ENCODE measurements around the gene ATP6V0B. TPM values are rescaled to one million over a fixed set of nuclear protein-coding genes. Genes with fewer than 3 reads are reported as not detected.

Gene ATP6V0B
- polyA plus RNA-seq, 1 donor from 2014 or later, result 580 TPM

DNA sequence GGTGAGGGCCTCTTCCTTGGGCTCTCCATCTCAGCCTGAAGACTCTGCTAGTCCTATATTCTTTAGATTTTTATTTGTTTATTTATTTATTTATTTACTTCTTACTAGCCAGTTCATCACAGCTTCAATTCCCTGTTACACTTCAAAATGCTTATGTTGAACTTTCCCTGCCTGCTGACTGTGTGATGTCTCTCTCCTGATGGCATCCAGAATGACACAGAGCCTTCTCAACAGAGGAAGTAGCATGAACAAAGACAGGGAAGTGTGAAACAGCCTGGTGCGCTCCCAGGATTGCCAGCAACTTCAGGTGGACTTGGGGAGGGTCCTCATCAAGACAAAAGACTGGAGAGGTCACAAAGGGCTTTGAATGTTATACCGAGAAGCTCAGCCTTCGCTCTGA, 32.3 kb upstream of the ATP6V0B start:
- no peak overlapping the region for H3K4me3 ChIP-seq (ENCODE audit: low read length)
- TF ChIP-seq, protein P1, sequence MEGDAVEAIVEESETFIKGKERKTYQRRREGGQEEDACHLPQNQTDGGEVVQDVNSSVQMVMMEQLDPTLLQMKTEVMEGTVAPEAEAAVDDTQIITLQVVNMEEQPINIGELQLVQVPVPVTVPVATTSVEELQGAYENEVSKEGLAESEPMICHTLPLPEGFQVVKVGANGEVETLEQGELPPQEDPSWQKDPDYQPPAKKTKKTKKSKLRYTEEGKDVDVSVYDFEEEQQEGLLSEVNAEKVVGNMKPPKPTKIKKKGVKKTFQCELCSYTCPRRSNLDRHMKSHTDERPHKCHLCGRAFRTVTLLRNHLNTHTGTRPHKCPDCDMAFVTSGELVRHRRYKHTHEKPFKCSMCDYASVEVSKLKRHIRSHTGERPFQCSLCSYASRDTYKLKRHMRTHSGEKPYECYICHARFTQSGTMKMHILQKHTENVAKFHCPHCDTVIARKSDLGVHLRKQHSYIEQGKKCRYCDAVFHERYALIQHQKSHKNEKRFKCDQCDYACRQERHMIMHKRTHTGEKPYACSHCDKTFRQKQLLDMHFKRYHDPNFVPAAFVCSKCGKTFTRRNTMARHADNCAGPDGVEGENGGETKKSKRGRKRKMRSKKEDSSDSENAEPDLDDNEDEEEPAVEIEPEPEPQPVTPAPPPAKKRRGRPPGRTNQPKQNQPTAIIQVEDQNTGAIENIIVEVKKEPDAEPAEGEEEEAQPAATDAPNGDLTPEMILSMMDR (IDR thresholded peaks at IDR 0.05; ENCODE audit: poor library complexity, severe bottlenecking), result no peak
- no peak for TF ChIP-seq RAD21 (conservative IDR thresholded peaks at IDR 0.05)
- TF ChIP-seq MXI1 (conservative IDR thresholded peaks at IDR 0.05; ENCODE audit: poor library complexity, severe bottlenecking), result no peak
- TF ChIP-seq, protein P2, sequence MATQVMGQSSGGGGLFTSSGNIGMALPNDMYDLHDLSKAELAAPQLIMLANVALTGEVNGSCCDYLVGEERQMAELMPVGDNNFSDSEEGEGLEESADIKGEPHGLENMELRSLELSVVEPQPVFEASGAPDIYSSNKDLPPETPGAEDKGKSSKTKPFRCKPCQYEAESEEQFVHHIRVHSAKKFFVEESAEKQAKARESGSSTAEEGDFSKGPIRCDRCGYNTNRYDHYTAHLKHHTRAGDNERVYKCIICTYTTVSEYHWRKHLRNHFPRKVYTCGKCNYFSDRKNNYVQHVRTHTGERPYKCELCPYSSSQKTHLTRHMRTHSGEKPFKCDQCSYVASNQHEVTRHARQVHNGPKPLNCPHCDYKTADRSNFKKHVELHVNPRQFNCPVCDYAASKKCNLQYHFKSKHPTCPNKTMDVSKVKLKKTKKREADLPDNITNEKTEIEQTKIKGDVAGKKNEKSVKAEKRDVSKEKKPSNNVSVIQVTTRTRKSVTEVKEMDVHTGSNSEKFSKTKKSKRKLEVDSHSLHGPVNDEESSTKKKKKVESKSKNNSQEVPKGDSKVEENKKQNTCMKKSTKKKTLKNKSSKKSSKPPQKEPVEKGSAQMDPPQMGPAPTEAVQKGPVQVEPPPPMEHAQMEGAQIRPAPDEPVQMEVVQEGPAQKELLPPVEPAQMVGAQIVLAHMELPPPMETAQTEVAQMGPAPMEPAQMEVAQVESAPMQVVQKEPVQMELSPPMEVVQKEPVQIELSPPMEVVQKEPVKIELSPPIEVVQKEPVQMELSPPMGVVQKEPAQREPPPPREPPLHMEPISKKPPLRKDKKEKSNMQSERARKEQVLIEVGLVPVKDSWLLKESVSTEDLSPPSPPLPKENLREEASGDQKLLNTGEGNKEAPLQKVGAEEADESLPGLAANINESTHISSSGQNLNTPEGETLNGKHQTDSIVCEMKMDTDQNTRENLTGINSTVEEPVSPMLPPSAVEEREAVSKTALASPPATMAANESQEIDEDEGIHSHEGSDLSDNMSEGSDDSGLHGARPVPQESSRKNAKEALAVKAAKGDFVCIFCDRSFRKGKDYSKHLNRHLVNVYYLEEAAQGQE (IDR thresholded peaks at IDR 0.05; ENCODE audit: borderline replicate concordance), result no peak
- no peak for TF ChIP-seq SMC3 (conservative IDR thresholded peaks at IDR 0.05; ENCODE audit: poor library complexity)
- TF ChIP-seq EZH2 (IDR thresholded peaks at IDR 0.05; ENCODE audit: borderline replicate concordance, insufficient read depth, low read length, poor library complexity, severe bottlenecking), result no peak
- TF ChIP-seq TAF1 (IDR thresholded peaks at IDR 0.05; ENCODE audit: low read depth), result no peak
- no peak overlapping the region for H3K9ac ChIP-seq (ENCODE audit: low read length)
- H3K79me2 ChIP-seq (replicated peaks; ENCODE audit: insufficient read depth, low read length), result peaks cover 6% of the 10 kb centered on the region
- H3K4me2 ChIP-seq (ENCODE audit: low read length), result no peak overlapping the region
- H2AFZ ChIP-seq (ENCODE audit: low read depth, low read length), result no peak overlapping the region
- no peaks in the 10 kb centered on the region for H3F3A ChIP-seq (ENCODE audit: insufficient read depth, low read length, poor library complexity, severe bottlenecking)
- H3K9me3 ChIP-seq (ENCODE audit: low read length), result no peaks in the 10 kb centered on the region
- H3K27ac ChIP-seq (ENCODE audit: low read length), result no peak overlapping the region
- H3K27me3 ChIP-seq (ENCODE audit: insufficient read depth, low read depth, low read length), result no peaks in the 10 kb centered on the region
- H3K9me2 ChIP-seq (ENCODE audit: insufficient read depth, low read length), result no peaks in the 10 kb centered on the region
- no peaks in the 10 kb centered on the region for H3K36me3 ChIP-seq (ENCODE audit: insufficient read depth, low read length)
- no peaks in the 10 kb centered on the region for H4K20me1 ChIP-seq (ENCODE audit: insufficient read depth)

DNA sequence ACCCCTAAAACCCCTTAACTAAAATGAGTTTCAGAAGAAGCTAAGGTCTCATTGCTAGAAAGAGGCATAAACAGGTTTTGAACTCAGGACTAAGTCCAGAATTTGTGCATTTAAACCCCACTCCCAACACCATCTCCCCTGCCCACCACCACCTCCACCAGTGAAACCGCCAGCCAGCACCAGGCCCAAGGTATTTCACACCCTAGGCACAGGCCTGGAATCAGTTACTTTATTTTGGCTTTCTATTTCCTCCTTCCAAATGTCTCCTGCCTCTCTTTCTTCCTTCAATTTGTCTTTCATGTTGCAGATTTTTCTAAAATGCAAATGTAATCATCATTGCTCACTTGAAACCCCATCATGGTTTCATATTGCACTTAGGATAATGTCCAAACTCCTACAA, 29.9 kb upstream of the ATP6V0B start:
- Histone ChIP-seq H3F3A (ENCODE audit: insufficient read depth, low read length, poor library complexity, severe bottlenecking) (no peaks in the 10 kb centered on the region), H3K36me3 (ENCODE audit: insufficient read depth, low read length) (no peaks in the 10 kb centered on the region), H3K9ac (ENCODE audit: low read length) (no peak overlapping the region), H3K79me2 (replicated peaks; ENCODE audit: insufficient read depth, low read length) (peaks cover 20% of the 10 kb centered on the region), H3K4me2 (ENCODE audit: low read length) (no peak overlapping the region), H4K20me1 (ENCODE audit: insufficient read depth) (no peaks in the 10 kb centered on the region), H3K9me3 (ENCODE audit: low read length) (no peaks in the 10 kb centered on the region), H3K4me3 (ENCODE audit: low read length) (no peak overlapping the region), H2AFZ (ENCODE audit: low read depth, low read length) (no peak overlapping the region), H3K27ac (ENCODE audit: low read length) (no peak overlapping the region), H3K27me3 (ENCODE audit: insufficient read depth, low read depth, low read length) (no peaks in the 10 kb centered on the region), H3K9me2 (ENCODE audit: insufficient read depth, low read length) (no peaks in the 10 kb centered on the region)
- TF ChIP-seq EZH2 (IDR thresholded peaks at IDR 0.05; ENCODE audit: borderline replicate concordance, insufficient read depth, low read length, poor library complexity, severe bottlenecking), result no peak
- TF ChIP-seq MXI1 (conservative IDR thresholded peaks at IDR 0.05; ENCODE audit: poor library complexity, severe bottlenecking), result no peak
- TF ChIP-seq, protein P2 (IDR thresholded peaks at IDR 0.05; ENCODE audit: borderline replicate concordance), result no peak
- TF ChIP-seq POLR2AphosphoS5 (IDR thresholded peaks at IDR 0.05), result no peak
- no peak for TF ChIP-seq SMC3 (conservative IDR thresholded peaks at IDR 0.05; ENCODE audit: poor library complexity)
- TF ChIP-seq RAD21 (conservative IDR thresholded peaks at IDR 0.05), result no peak
- TF ChIP-seq, protein P1 (IDR thresholded peaks at IDR 0.05; ENCODE audit: poor library complexity, severe bottlenecking), result no peak
- no peak for TF ChIP-seq EP300 (conservative IDR thresholded peaks at IDR 0.05; ENCODE audit: poor library complexity, severe bottlenecking)
- no peak for TF ChIP-seq TAF1 (IDR thresholded peaks at IDR 0.05; ENCODE audit: low read depth)

Data from neural cell (in vitro differentiated cells).